ENCODE data around the gene CSF3.

The CSF3 gene

GRCh38 chr17:40063187-40063771 is 48.0 kb downstream of the CSF3 start:
- DNase-seq, result no peak

- DNase-seq, result no peak
These were observed 48.8 kb downstream of the CSF3 start for GRCh38 chr17:40063901-40064531.

GRCh38 chr17:40064971-40065768 is 49.9 kb downstream of the CSF3 start:
- no peak for DNase-seq

GRCh38 chr17:40065769-40066510 is 50.7 kb downstream of the CSF3 start:
- DNase-seq, result no peak

Measured in NCI-H2171 (cell line).